SH-SY5Y (cell line): ENCODE data around the gene NPTXR.

ENCODE experiments used
- GATA2 ChIP-seq: IDR thresholded peaks from 2 replicates; pipeline ENCODE4 v1.6.1; 2011; ENCODE audit warnings: mild to moderate bottlenecking, low read depth, low read length
- GATA3 ChIP-seq: IDR thresholded peaks from 2 replicates; pipeline ENCODE4 v1.6.1; 2011; ENCODE audit warnings: low read depth, mild to moderate bottlenecking, low read length, moderate library complexity

DNA sequence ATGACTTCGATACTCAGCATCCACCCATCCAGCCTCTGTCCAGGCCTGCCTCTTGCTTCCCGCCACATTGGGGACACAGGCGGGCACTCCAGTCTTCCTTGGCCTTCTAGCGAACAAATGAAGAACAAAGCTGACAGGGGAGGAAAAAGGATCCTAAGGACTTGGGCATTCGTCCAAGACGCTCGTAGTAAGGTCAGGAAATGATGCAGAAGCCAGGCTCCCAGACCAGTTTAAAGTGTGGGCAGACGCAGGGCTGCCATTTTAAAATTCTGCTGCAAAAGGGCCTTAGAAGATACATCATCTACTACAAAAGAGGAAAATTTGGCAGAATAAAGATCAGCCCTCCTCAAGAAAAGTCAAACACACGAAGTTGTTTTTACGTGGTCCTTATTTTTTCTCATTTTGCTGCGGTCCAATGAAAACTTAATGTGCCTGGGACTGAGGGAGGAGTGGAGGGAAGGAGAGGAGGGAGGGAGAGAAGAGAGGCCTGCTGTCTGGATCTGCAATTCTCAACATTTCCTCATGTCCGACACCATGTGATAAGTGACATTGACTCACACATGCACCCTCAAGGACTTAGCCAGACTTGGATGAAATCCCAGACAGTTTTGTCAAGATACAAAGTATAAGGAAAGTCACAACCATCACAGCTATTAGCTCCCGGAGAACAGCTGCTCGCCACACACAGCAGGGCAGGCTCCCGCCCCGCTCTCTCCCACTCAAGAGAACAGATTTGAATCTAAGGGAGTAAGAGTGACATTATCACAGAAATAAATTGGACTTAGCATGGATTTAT, 55.6 kb downstream of the NPTXR start:
- TF ChIP-seq GATA2 (peak; percentile 63), GATA3 (peak; percentile 37; the same call in 1 of the 2 replicates)
